Anterior cingulate cortex (tissue), 58 donors: ENCODE data around the gene PCDH9.
"Not testable (repeated sequence)": the region's sequence is repeated elsewhere in the genome, so short reads cannot be mapped to it uniquely, and the experiment has no call there.

Source experiments
- DNase-seq, 58 donors: peaks; one replicate each; lab custom pipeline; 2025; lab: John Stamatoyannopoulos, UW

The PCDH9 gene

DNA sequence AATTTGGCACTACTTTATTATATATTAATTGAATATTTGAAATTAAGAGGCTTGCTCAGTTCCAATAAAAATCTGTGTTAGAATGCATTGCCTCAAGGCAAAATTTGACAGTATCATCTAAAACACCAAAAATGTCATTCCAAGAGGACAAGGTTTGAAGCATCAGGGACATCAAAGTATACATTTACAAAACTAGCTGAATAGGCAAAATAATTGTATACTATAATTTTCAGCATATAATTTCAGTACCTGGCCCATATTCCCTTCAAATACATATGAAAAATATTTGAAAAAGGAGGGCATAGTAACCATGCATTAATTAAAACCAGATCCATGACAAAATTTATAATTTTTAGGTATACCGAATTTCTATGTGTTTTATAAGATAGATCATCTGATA is 963.8 kb downstream of the PCDH9 start:
- DNase-seq: no peak

DNA sequence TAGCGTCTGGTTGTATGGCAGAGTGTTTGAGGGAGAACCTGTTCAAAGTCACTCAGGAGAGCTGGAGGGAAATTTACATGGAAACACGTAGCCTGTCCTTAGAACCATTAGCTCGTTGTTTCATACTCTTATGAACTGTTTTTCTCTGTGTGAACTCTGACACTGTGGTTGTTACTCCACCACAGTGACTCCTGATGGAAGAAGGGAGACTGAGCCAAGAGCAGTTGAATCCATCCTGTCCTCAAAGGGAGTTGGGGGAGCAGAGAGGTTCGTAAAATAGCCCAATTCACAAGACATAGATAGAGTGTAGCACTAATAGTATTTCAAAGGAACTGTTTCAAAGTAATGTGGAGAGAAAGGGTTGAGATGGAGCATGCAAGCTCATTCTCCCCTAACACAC is 964.8 kb downstream of the PCDH9 start:
- DNase-seq: no peak

DNA sequence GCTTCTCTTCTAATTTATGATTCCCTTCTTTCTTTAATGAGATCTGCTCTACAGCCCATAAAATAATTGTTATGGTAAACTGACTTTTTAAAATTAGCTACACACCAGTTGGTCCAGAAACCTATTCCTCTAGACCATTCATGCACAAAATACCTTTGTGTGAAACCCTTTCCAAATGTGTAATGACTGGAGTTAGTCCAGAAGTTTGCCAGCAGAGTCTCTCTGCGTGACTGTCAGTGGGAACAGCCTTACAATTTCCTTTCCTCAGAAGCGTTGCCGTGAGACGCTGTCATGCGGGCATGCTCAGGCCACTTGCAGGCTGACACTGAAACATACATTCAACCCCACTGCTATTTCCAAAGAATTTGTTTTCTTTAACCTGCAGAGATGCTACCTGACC is 965.2 kb downstream of the PCDH9 start:
- DNase-seq: peak in 9 of 58 donors; percentile 0 to 14 (median 1)

DNA sequence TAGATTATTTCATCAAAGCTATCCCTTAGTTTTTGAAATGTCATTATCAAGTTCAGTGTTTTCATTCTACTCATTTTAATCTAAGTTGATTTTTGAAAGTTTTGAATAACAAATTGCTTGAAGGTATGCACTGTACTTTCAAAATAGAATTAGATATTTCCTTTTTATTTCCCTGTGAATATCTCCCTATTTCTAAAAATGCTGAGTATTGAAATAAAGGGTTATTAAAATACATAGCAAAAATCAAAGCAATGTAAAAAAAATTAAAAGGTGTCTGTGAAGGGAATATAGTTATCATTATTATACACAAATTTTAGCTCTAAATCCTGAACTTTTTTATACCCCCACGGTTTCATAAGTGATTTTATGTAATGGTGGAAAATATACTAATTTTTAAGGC is 967.8 kb downstream of the PCDH9 start:
- no peak for DNase-seq

DNA sequence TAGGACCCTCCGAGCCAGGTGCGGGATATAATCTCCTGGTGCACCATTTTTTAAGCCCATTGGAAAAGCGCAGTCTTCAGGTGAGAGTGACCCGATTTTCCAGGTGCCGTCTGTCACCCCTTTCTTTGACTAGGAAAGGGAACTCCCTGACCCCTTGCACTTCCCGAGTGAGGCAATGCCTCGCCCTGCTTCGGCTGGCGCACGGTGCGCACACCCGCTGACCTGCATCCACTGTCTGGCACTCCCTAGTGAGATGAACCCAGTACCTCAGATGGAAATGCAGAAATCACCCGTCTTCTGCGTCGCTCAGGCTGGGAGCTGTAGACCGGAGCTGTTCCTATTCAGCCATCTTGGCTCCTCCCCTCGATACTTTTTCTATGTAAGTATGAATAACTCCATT is 970.7 kb downstream of the PCDH9 start:
- not testable (repeated sequence) for DNase-seq
